Cortex of kidney (tissue), 1 donor: ENCODE measurements around the gene CBARP.

Source experiments
- DNase-seq: peaks from one replicate; lab custom pipeline; 2025; lab: John Stamatoyannopoulos, UW

The CBARP gene

DNA sequence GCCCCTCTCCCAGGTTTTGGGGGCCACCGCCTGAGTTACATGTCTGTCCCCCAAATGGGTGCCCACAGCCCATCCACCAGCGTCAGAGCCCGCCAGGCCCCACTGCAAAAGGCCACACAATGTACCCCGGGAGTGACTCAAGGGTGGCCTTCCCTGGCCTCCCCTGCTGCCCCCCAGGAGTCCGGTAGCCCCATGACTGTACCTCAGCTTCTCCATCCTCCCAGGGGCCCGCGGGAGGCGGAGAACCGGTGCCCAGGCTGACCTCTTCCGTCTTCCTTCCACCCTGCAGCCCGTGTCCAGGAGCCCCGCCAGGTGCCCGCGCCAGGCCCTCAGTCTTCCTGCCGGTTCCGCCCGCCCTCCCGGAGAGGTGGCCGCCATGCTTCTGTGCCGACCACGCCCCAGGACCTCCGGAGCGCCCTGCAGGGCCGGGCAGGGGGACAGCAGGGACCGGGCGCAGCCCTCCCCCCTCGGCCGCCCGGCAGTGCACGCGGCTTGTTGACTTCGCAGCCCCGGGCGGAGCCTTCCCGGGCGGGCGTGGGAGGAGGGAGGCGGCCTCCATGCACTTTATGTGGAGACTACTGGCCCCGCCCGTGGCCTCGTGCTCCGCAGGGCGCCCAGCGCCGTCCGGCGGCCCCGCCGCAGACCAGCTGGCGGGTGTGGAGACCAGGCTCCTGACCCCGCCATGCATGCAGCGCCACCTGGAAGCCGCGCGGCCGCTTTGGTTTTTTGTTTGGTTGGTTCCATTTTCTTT lies 10.3 kb downstream of the CBARP start:
- DNase-seq = no peak

DNA sequence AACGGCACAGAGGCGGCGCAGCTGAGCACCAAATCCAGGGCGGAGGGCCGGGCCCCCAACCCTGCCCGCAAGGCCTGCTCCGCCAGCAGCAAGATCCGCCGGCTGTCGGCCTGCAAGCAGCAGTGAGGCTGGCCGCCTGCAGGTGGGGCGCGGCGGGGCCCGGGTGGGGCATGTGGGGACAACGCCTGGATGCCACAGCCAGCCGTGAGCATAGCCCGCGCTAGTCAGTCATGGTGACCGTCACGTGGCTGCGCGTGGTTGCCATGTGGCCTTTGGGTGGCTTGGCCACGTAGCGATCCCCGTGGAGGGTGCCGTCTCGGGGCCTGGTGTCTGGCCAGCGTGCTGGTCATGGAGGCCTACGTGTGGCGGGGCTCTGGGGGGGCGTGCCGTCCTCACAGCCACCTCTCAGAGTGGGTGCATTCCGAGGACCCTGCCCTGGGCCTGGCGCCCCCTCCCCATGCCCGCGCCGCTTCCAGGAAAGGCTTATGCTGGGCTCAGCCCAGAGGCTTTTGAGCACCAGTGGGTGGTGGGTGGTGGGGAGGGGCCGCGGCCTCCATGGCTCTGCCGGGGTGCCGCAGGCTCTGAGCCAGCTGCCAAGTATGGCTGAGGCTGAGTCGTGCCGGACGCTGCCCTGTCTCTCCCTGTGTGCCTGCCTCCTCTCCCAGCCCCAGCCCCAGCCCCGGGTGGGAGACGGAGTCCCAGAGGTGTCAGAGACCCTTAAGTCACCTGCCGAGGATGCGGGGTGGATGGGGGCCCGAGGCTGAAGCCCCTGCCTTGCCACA lies 11.1 kb downstream of the CBARP start:
- no peak for DNase-seq

DNA sequence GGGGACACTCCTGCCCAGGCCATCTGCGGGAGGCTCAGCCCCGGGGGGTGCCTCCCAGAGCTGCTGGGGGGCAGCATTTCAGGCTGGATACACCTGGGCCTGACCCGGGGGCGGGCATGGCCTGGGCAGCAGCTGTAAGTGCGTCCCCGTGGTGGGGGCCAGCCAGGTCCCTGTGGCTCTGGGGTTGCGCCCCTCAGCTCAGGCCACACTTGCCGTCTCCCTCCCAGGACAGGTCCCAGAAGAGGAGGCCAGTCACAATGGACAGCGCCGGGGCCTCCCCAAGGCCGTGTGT lies 11.6 kb downstream of the CBARP start:
- DNase-seq = no peak

DNA sequence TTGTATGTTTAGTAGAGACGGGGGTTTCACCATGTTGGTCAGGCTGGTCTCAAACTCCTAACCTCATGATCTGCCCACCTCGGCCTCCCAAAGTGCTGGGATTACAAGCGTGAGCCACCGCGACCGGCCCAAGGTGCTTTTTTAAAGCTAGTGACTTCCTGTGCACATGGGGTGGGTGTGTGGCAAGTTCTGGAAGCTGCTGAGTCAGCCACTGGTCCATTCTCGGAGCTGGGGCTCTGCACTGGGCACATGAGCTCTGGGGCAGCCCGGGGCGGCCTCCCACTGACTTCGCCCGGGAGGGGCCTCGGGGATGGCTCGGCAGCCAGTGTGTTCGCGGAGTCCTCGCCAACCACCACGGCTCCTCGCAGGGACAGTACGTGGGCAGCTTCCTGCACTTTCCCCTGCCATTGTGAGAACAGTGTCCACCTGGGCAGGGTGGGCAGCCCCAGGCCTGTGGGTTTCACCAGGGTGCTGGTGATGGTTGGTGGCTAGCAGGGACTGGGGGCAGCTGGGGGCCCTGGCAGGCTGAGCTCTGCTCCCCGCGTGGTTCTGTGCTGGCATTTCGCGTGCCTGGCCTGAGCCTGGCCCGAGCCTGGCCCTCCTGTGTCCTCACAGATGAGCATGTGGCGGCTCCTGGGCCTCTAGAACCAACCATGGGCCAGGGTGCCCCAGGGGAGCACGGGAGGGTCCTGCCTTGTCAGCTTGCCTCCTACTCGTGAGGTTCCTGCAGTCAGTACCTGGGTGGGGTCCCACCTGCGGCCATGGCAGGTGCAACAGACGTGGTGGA lies 12.2 kb downstream of the CBARP start:
- no peak for DNase-seq

DNA sequence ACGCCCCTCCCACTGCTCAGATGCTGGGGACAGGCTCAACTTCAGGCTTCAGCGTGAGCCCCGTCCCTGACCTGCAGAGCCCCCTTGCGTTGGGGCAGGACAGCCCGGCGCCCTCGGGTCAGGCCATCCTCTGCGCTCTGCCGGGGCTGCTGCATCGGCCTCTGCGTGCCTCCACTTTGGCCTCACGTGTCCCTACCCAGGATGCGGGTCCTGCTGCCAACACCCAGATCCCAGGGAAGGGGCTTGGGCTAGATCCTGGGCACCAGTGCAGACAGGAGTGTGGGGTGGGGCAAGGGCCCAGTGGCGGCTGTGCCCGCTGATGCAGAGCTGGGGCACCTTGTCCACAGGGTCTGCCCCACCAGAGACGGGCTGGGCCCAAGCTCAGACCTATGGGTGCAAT lies 13.0 kb downstream of the CBARP start:
- no peak for DNase-seq

DNA sequence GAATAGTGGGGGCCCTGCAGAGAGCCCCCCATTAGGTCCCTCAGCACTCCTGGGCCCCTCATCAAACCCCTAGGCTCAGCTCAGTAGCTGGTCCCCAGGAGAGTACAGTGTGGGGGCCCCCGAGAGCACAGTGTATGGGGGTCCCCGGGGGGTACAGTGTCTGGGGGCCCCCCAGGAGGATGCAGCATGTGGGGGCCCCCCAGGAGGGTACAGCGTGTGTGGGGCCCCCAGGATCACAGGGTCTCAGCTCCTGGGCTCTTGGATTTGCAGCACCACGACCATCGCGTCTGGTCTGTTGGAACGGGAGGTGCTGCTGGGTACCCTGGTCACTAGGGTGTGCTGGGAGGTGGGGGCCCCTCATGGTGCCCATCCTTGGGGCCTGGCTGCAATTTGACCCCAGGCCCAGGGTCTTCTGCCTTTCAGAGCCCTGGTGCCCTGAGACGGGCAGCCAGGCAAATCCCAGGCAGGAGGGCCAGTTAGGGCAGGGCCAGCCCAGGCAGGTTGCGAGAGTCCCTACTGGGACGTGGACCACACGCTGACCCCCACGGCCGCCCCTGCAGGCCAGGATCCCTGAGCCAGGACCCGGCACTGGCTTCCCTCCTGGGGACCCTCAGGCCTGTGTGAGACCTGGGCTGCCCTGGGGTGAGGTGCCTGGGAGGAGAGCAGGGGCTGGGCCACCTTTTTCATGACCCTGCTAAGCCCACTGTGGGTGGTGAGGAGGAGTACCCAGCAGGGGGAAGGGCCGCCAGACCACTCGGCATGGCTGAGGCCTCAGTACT lies 13.6 kb downstream of the CBARP start:
- DNase-seq = no peak

DNA sequence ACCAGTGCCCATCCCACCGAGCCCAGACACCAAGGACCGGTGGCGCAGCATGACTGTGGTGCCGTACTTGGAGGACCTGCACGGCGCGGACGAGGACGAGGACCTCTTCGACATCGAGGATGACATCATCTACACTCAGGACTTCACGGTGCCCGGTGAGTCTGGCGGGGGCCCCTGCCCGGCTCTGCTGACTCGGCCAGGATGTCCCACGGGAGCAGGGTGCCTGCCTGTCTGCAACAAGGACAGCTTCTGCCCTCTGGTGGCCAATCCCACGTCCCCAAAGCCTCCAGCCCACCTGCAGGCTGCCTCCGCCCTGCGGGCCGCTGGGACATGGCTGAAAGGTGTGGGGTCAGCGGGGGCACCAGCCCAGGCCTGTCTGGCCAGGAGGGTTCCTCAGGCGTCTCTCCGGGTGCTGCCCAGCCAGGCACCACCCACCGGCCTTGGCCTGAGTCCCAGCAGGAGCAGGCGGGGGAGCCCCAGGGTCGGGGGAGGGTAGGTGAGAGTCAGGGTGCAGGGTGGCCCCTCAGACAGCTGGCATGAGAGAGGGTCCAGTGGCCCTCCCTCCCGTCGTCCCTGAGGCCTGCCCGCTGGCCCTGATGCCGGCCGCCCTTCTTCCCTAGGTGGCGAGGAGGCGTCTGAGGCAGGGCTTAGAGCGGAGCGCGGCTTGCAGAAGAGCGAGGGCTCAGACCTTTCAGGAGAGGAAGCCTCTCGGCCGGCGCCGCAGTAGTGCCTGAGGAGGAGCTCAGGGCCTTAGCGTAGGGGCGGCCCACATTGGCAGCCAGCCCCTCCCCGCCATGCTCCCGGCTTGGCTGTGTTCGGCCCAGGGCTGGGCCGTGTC lies 14.6 kb downstream of the CBARP start:
- DNase-seq = no peak

DNA sequence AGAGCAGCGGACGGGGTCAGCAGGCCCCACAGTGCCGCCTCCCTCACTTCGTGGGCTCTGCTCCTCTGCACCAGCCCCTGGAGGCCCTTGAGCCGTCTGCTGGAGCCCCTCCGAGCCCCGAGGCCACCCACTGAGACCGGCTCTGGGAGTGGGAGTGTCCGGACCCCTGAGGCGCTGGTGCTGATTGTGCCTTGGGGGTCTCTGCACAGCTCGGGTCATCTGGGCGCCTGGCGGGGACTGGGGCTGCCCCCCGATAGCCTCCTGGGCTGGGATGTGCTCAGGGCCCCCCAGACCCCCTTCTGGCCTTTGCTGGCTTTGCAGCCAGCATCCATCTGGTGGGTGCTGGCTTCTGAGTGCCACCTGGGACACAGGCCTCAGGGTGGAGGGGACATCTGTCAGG lies 15.4 kb downstream of the CBARP start:
- DNase-seq = no peak

DNA sequence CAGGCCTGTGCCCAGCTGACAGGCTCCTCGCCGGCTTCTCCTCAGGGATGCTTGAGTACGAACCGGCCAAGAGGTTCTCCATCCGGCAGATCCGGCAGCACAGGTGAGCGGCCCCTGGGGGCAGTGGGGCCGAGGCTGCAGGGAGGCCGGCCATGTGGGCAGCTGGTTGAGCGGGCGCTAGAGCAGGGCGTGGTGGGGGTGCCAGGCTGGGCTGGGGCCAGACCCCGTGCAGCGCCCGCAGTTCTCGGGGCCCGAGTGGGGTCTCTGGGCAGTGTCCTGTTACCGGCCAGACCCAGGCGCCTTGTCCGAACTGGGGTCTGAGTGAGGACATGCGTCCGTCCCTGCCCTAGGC lies 15.9 kb downstream of the CBARP start:
- no peak for DNase-seq

DNA sequence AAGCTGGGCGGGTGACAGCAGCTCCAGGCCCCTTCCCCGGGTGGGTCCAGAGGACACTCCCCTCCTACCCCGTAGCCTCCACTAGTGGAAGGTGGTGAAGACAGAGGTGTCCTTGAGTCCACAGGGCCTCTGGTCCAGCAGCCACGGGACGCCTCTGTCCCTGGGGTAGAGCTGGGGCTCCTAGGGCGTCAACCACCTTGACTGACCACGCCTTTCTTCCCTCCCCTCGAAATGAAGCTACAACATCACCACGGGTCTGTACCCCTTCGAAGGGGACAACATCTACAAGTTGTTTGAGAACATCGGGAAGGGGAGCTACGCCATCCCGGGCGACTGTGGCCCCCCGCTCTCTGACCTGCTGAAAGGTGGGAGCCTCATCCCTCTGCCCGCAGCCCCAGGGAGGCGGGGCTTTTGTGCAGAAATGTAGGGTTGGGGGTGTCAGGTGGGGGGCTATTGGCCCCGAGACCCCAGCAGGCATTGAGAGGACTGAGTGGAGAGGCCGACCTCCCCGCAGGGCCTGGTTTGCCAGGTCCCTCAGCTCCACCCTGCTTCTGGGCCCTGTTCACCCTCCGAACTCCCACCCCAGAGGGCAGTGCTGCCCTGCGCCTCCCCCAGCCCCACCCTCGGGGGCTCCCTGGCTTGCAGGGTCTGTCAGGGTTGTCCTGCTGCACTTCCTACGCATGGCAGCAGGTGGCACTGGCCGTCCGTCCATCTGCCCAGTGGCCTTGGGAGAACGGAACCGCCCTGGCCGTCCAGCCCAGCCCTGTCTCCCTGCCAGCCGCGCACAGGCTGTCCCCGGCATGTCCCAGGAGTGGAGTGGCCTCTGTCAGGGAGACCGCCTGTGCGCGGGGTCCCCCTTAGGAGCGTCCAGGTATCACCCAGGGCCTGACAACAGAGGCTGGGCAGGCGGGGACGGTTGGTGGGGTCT lies 16.6 kb downstream of the CBARP start:
- DNase-seq = no peak

DNA sequence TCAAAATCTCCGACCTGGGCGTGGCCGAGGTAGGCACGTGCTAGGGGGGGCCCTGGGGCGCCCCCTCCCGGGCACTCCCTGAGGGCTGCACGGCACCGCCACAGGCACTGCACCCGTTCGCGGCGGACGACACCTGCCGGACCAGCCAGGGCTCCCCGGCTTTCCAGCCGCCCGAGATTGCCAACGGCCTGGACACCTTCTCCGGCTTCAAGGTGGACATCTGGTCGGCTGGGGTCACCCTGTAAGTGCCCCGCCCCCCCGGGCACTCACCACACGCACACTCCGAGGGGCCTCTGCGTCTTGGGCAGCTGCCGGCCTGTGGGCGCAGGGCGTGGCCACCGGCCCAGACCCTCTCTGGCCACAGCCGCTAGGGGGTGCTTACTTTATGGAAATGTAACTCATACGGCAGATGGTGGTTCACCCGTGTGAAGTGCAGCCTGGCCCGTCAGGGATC lies 17.3 kb downstream of the CBARP start:
- no peak for DNase-seq

DNA sequence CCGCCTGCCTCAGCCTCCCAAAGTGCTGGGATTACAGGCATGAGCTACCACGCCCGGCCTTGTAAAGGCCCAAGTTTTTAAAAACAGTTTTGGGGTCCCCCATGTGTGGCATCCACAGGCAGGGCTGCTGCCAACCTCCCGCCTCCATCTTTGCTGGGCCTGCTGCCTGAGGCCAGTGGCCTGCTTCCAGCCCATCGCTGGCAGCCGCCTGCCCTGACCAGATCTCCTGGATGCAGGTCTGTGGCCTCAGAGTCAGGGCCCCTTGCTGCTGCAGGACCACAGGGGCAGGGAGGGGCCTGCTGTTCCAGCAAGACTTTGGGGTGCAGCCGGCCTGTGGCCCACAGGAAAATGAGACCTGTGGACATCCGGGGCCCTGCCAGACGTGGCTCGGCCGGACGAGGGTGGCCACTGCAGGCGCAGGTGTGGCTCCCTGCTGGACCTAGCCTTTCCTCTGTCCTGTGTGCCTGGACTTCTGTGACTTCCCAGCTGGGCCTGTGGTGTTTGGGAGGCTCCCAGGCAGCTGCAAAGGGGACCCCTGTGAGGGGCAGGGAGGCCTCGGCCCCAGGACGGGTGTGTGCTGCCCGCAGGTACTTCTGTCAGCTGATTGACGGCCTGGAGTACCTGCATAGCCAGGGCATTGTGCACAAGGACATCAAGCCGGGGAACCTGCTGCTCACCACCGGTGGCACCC lies 17.9 kb downstream of the CBARP start:
- no peak for DNase-seq

DNA sequence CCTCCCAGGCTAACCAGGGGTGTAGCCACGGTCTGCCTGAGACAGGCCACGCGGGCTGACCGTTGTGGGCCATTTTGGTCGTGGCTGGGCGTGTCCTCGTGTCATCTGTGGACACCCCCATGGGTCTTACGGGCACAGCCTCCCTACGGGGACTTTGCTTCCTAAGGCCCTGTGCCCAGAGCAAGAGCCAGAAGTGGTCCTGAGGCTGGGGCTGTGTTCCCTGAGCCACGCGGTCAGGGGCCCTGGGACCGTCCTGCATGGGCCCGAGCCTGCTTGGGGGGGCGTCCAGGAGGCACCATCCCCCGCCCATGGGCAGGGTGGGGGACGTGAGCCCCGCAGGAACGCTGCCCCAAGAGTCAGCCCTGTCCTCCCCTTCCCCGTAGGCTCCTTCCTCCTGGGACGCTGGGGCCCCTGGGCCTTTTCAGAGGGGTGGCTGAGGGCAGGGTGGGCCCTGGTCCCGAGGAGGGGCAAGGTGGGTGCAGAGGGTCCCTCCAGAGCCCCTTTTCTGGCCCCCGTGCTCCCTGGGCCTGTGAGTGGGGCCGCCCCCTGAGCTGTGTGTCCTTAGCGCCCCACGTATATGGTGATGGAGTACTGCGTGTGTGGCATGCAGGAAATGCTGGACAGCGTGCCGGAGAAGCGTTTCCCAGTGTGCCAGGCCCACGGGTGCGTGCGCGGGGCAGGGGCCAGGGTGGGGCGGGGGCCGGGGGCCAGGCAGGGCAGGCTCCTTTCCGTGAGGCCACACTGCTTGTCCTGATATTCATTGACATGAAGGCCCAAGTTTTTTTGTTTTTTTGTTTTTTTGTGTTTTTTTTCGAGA lies 18.8 kb downstream of the CBARP start:
- DNase-seq = no peak

DNA sequence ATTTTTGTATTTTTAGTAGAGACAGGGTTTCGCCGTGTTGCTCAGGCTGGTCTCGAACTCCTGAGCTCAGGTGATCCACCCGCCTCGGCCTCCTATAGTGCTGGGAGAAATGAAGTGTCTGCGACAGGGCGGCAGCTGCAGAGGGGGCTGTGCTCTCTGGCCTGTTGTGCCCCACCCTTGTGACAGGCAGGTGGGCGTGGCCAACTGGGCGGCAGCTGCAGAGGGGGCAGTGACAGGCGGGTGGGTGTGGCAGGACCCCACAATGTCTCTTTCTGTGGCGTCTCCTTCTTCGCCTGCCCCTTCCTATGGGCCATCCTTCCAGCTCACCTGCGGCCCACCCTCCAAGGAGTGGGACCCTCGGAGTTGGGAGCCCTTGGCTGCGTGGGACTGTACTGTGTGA lies 20.4 kb downstream of the CBARP start:
- no peak for DNase-seq

DNA sequence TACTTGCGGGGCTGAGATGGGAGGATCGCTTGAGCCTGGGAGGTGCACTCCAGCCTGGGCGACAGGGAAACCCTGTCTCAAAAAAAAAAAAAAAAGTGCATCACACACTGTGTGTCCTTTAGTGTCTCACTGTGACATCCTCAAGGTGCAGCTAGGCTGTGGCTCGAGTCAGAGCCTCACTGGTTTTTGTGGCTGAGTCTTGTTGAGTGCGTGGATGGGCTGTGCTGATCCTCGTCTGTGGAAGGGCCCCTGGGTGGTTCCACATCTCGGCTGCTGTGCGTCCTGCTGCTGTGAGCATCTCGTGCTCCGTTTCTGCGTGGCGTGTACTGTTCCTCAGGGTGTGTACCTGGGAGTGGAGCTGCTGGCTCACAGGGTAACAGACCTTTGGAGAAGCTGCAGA lies 21.0 kb downstream of the CBARP start:
- DNase-seq = no peak

DNA sequence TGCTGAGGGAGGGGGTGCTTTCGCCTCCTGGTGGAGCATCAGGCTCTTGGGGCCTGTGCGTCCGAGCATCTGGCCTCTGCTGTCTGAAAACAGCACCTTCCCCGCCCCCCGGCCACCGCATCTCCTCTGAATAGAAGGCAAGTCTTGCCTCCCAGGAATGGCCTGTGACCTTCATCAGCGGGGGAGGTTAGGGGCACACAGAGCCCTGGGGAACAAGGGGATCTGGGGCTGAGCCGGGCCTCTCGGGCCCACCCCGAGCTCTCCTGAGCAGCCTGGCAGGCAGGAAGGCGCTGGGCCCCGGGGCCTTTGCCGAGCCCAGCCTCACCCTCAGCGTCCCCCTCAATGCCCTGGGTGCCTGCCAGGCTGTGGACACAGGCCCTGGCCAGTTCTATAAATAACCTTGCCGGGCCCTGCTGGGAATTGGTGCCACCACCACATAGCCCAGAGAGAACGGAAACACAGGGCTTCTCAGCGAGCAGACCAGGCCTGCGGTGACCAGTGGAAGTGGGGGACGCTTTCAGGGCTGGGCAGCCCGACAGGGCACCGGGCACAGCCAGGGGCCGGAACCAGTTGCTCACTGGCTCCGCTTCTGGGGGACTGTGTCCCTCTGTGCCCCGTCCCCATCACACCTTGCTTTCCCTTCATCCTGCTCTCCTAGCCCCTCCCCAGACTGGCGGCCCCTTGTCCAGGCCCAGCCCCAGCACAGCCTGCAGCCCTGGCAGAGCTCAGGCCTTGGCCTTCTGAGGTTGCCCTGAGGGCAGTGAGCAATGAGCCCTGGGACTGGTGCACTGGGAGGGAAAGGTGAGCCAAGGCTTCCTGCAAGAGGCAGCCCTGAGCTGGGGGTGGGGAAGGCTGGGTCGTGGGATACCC lies 22.7 kb downstream of the CBARP start:
- no peak for DNase-seq

DNA sequence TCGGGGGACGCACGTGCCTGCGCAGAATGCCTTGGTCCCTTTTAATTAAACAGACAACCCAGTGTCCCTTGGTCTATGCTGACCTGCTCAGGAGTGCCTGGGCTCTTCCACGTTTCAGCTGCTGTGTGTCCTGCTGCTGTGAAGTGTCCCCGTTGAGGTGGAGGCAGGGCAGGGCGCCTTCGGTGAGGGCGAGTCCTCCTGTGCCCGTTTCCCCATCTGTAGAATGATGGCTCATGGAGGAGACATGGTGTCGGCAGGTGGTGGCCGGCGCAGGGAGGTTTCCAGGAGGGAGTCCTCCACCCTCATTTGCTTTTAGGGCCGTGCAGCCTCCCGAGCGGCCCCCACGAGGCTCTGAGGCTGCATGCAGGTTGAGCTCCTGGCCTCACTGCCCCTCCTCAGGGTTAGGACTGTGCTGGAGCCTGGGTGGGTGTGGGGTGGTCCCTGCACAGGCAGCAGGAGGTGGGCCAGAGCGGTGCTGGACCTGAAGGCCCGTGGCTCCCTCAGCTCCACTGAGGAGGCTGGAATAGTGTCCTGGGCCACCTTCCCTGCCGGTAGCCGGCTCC lies 23.4 kb downstream of the CBARP start:
- DNase-seq = no peak
